Measurements from ENCODE around the gene COQ5.
"Not testable (repeated sequence)": the region's sequence is repeated elsewhere in the genome, so short reads cannot be mapped to it uniquely, and the experiment has no call there.

Gene COQ5

GRCh38 chr12:120487552-120487951 is 41.4 kb downstream of the COQ5 start:
- intact Hi-C loops (cut with DNase I); DNase-seq: not testable (repeated sequence)

GRCh38 chr12:120485961-120486881 is 42.7 kb downstream of the COQ5 start:
- intact Hi-C loops (cut with DNase I) = no loop called here
- no peak for DNase-seq

- DNase-seq = no peak
- intact Hi-C loops (cut with DNase I) = no loop called here
These were observed 45.3 kb downstream of the COQ5 start for GRCh38 chr12:120483621-120484020.

GRCh38 chr12:120481022-120481767 is 47.8 kb downstream of the COQ5 start:
- intact Hi-C loops (cut with DNase I) = no loop called here
- DNase-seq = no peak

- no peak for DNase-seq
- intact Hi-C loops (cut with DNase I) = no loop called here
These were observed 48.7 kb downstream of the COQ5 start for GRCh38 chr12:120480211-120480610.

GRCh38 chr12:120479458-120479857 is 49.5 kb downstream of the COQ5 start:
- intact Hi-C loops (cut with DNase I) = loop anchor here (10.0 kb wide), 1 partner anchor 55 kb away; the partner anchor contains the start of gene RNF10
- no peak for DNase-seq

- intact Hi-C loops (cut with DNase I) = loop anchor here (10.0 kb wide), 1 partner anchor 59 kb away; the partner anchor contains the start of gene RNF10
- DNase-seq = no peak
These were observed 53.3 kb downstream of the COQ5 start for GRCh38 chr12:120475643-120476042.

GRCh38 chr12:120474616-120474960 is 54.4 kb downstream of the COQ5 start:
- peak in 5 of 10 donors; percentile 20 to 88 (median 54) for DNase-seq
- intact Hi-C loops (cut with DNase I) = loop anchor here (10.0 kb wide), 1 partner anchor 60 kb away; the partner anchor contains the start of gene RNF10

GRCh38 chr12:120473807-120474615 is 54.9 kb downstream of the COQ5 start:
- DNase-seq = no peak
- intact Hi-C loops (cut with DNase I) = loop anchor here (10.0 kb wide), 1 partner anchor 61 kb away; the partner anchor contains the start of gene RNF10

- intact Hi-C loops (cut with DNase I) = loop anchor here (10.0 kb wide), 1 partner anchor 62 kb away; the partner anchor contains the start of gene RNF10
- no peak for DNase-seq
These were observed 56.4 kb downstream of the COQ5 start for GRCh38 chr12:120472521-120472920.

- no peak for DNase-seq
- intact Hi-C loops (cut with DNase I) = loop anchor here (10.0 kb wide), 1 partner anchor 65 kb away; the partner anchor contains the start of gene RNF10
These were observed 58.7 kb downstream of the COQ5 start for GRCh38 chr12:120470150-120470784.

- intact Hi-C loops (cut with DNase I) = loop anchor here (1.0 to 10.0 kb wide), 2 partner anchors 27 to 65 kb away; partner anchors contain the start of genes DYNLL1 and RNF10
- peak; percentile 93 to 99 (median 96) for DNase-seq
These were observed 59.4 kb downstream of the COQ5 start, which contains the start of gene SRSF9 for GRCh38 chr12:120469450-120470149. SRSF9 (minus strand) TSS chr12:120469748; CDS start chr12:120469609, 139 bp downstream.

- DNase-seq = peak in 6 of 10 donors; percentile 29 to 88 (median 38)
- intact Hi-C loops (cut with DNase I) = loop anchor here (1.0 kb wide), 1 partner anchor 27 kb away; the partner anchor contains the start of gene DYNLL1
These were observed 60.0 kb downstream of the COQ5 start for GRCh38 chr12:120468821-120469449.

GRCh38 chr12:120468325-120468820 is 60.6 kb downstream of the COQ5 start:
- no peak for DNase-seq
- intact Hi-C loops (cut with DNase I) = no loop called here

- no peak for DNase-seq
- intact Hi-C loops (cut with DNase I) = no loop called here
These were observed 61.5 kb downstream of the COQ5 start for GRCh38 chr12:120467439-120467838.

GRCh38 chr12:120466560-120467315 is 62.2 kb downstream of the COQ5 start:
- intact Hi-C loops (cut with DNase I) = no loop called here
- peak in 2 of 10 donors; percentile 26 to 46 for DNase-seq

GRCh38 chr12:120465756-120466155 is 63.2 kb downstream of the COQ5 start:
- intact Hi-C loops (cut with DNase I) = no loop called here
- DNase-seq = no peak

Data from posterior cingulate gyrus (tissue), 11 donors.